Heart left ventricle (tissue), 16 donors: ENCODE measurements around the gene SUMO3. TPM values are rescaled to one million over a fixed set of nuclear protein-coding genes. Genes with fewer than 3 reads are reported as not detected.

Experiments used
- ATAC-seq, 4 donors: fragments of 200-7000 bp; cut with Tn5 transposase; one replicate each; pipeline ENCODE4 v1.9.1; 2020 to 2022; ENCODE audit warnings: moderate library complexity in 4 of 4, mild to moderate bottlenecking in 3 of 4, moderate number of reproducible peaks in 1 of 4
- DNase-seq, 5 donors: peaks; one replicate each; pipeline ENCODE4 v3.0.0-alpha.2; 2020
- H3K27ac ChIP-seq, 12 donors: fragments of 200-600 bp; sonication (generic) in 4 of 12; one replicate each; pipeline versions ENCODE4 v1.5.0 to v1.8.0; 2016 to 2022; ENCODE audit warnings: mild to moderate bottlenecking in 2 of 12
- H3K27me3 ChIP-seq, 9 donors: fragments of 200-600 bp; sonication (generic) in 2 of 9; one replicate each; pipeline versions ENCODE4 v1.5.1 to v1.8.0; 2016 to 2022; ENCODE audit warnings: mild to moderate bottlenecking in 3 of 9
- H3K36me3 ChIP-seq, 9 donors: fragments of 200-600 bp; sonication (generic) in 2 of 9; one replicate each; pipeline versions ENCODE4 v1.5.0 to v1.8.0; 2018 to 2022; ENCODE audit warnings: mild to moderate bottlenecking in 2 of 9
- H3K4me1 ChIP-seq, 12 donors: fragments of 200-600 bp; sonication (generic) in 4 of 12; one replicate each; pipeline versions ENCODE4 v1.5.0 to v1.8.0; 2016 to 2022; ENCODE audit warnings: mild to moderate bottlenecking in 3 of 12
- H3K4me3 ChIP-seq, 12 donors: fragments of 200-600 bp; sonication (generic) in 4 of 12; one replicate each; pipeline versions ENCODE4 v1.5.0 to v1.8.0; 2017 to 2022; ENCODE audit warnings: mild to moderate bottlenecking in 9 of 12, moderate library complexity in 4 of 12
- H3K9me3 ChIP-seq, 12 donors: fragments of 200-600 bp; sonication (generic) in 4 of 12; one replicate each; pipeline versions ENCODE4 v1.5.0 to v1.8.0; 2016 to 2022; ENCODE audit warnings: mild to moderate bottlenecking in 1 of 12
- POLR2A ChIP-seq, 2 donors: fragments of 450-650 bp; IDR thresholded peaks; one replicate each; pipeline ENCODE4 v1.6.1; 2017; ENCODE audit warnings: antibody characterized with exemption in 2 of 2, mild to moderate bottlenecking in 2 of 2, moderate library complexity in 2 of 2
- WGBS, 4 donors: extraction: QIAGEN DNeasy Blood & Tissue Kit in 2 of 4; methylation state at CpG; one replicate each; pipeline versions ENCODE4 v1.1.5 to v1.1.7; 2013 to 2018; 5-methylcytosine and 5-hydroxymethylcytosine counted together
- intact Hi-C, 10 donors: fragments of 100-400 bp; cut with DNase I; formaldehyde crosslinking; loops; one replicate each; pipeline versions ENCODE4 v1.11.1 to v1.14.2; 2022
- polyA plus RNA-seq, 2 donors: library from polyadenylated mRNA; stranded (reverse); fragments of 200-250 nt; gene quantifications; one replicate each; pipeline ENCODE4 v1.2.3, GENCODE V29; 2013
- total RNA-seq, 9 donors: library from RNA; depleted of rRNA in 2 of 9; stranded (reverse); fragments of >200 nt in 2 of 9; fragmentation: NEBNext Ultra II Directional in 3 of 9; extraction: Animal tissue kit (Norgen Biotek cat#: 25700) in 3 of 9; gene quantifications; one replicate each; pipeline versions ENCODE4 v1.1.0 to v1.2.4, GENCODE V29; 2016 to 2023
- TF ChIP-seq, protein P1 (sequence below), 12 donors: fragments of 200-600 bp; sonication (generic) in 4 of 12; IDR thresholded peaks; one replicate each; pipeline versions ENCODE4 v1.5.0 to v1.8.0; 2018 to 2022; ENCODE audit warnings: antibody characterized with exemption in 12 of 12, mild to moderate bottlenecking in 5 of 12
- donor health status: ischemic (EF 13 %, LVEDD 7.1; RV severe dilation, severe dysfunction).
- donor health status: healthy with polysubstance abuse.
- donor health status: DM: no; HTN: yes; CAD: no.
- donor health status: DM: no; HTN: no; CAD: no.
- donor health status: ischemic (EF 25% LVEDD 6.9; RV normal size, moderate dysfunction).
- donor health status: ischemic (EF 25% LVEDD 5.7; RV mildly dilated, moderate dysfunction).
- donor health status: healthy.
- donor health status: DM: yes; HTN: yes; CAD: no.
- donor health status: ischemic (EF 35%, LVEDD 5.7; RV mildly dilated, moderate dysfunction).
- donor health status: nonischemic (EF 11% LVEDD 7.7; RV severe dilation, severe dysfunction).
- donor health status: DM: yes; HTN: yes; CAD: no.
- donor health status: PGD.
- donor health status: ischemic (EF 29% LVEDD 5.4; RV normal size, mild dysfunction).
- donor health status: nonischemic (EF 23%, LVEDD 6.1; RV moderate dilation, normal function).

Gene SUMO3
- total and polyA plus RNA-seq, 11 donors = 22.0 to 108 (median 78.1) TPM

DNA sequence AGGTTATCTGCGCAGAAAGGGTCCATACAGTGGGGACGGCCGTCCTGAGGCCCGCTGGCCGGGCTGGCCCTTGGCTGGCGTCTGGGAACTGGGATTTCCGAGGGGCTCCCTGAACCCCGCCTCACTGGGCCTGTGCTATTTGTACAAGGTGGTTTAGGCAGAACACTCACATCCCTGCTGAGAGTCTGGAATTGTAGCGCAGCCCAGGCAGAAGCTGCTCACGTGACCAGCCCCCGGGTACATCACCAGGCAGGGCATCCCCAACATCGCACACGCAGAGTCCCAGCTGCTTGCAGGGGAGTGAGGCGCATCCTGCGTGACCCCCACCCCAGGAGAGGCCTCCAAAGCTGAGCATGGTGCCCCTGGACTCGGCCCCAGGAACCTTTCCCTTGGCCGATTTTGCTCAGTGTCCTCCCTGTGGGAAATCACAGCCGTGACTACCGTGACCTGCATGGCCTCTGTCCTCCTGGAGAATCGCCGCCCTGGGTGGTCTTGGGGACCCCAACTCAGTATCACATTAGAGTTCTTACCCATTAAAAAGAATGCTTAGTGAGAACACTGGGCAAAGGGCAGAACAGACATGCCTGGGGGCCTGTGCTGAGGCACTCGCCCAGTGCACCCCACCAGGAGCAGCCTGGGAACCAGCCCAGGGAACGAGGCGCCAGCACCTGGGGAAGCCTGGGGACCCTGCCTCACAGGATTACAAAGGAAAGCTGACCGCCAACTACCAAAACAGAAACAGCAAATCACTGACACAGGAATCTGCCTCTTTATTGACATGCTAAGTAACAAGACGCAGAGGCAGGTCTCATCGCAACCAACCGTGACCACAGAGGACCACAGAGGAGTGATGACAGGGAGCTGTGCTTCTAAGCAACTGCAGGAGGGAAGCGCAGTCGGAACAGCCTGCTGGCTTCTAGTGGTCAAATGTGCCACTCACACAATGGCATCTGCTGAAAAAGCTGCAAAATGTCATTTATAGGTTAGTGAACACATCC lies 49.7 kb downstream of the SUMO3 start:
- ATAC-seq = no peak
- 88 to 93% (median 90%) methylated on average over 30 of the region's 30 CpGs for WGBS, 4 donors
- Histone ChIP-seq H3K36me3 (peaks cover 0 to 47% (median 39%) of the 10 kb centered on the region in 9 donors), H3K4me1 (peaks cover 0 to 7% (median 0%) of the 10 kb centered on the region in 12 donors), H3K27ac (no peak overlapping the region), H3K27me3 (no peaks in the 10 kb centered on the region), H3K9me3 (no peaks in the 10 kb centered on the region), H3K4me3 (no peak overlapping the region)
- TF ChIP-seq, protein P1, sequence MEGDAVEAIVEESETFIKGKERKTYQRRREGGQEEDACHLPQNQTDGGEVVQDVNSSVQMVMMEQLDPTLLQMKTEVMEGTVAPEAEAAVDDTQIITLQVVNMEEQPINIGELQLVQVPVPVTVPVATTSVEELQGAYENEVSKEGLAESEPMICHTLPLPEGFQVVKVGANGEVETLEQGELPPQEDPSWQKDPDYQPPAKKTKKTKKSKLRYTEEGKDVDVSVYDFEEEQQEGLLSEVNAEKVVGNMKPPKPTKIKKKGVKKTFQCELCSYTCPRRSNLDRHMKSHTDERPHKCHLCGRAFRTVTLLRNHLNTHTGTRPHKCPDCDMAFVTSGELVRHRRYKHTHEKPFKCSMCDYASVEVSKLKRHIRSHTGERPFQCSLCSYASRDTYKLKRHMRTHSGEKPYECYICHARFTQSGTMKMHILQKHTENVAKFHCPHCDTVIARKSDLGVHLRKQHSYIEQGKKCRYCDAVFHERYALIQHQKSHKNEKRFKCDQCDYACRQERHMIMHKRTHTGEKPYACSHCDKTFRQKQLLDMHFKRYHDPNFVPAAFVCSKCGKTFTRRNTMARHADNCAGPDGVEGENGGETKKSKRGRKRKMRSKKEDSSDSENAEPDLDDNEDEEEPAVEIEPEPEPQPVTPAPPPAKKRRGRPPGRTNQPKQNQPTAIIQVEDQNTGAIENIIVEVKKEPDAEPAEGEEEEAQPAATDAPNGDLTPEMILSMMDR (IDR thresholded peaks at IDR 0.05) = no peak
- TF ChIP-seq POLR2A (IDR thresholded peaks at IDR 0.05) = no peak
- DNase-seq = no peak
- intact Hi-C loops = no loop called here

DNA sequence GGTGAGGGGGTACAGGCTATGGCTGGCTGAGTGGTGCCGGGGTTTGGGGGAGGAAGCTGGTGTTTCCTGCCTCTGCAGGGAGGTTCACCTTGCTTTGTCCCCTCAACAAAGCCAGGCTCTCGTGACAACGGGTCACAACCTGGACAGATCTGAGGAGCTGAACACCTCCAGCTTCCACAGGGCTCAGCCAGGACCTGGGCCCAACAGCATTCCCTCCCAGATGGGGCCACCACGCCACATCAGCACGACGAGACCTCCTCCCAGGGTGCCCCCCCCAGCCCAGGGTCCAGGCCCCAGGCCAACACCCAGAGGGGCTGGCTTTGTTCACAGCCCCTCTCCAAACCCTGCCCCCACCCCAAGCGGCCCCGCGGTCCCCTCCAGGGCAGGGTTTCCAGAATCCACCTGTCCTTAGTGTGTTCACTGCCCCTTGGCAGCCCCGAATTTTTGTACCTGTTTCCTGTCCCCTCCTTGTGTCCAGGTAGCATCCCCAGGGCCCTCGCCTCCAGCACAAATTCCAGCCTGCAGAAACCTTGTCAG lies 51.0 kb downstream of the SUMO3 start:
- Histone ChIP-seq H3K4me1 (peaks cover 0 to 7% (median 0%) of the 10 kb centered on the region in 12 donors), H3K4me3 (no peak overlapping the region), H3K36me3 (peaks cover 0 to 36% (median 29%) of the 10 kb centered on the region in 9 donors), H3K27ac (no peak overlapping the region), H3K27me3 (no peaks in the 10 kb centered on the region), H3K9me3 (no peaks in the 10 kb centered on the region)
- TF ChIP-seq, protein P1 (IDR thresholded peaks at IDR 0.05) = no peak
- TF ChIP-seq POLR2A (IDR thresholded peaks at IDR 0.05) = no peak
- DNase-seq = peak in 1 of 5 donors; percentile 37
- no peak for ATAC-seq
- WGBS, 4 donors = 69 to 91% (median 75%) methylated on average over 8 to 11 of the region's 11 CpGs
- intact Hi-C loops = no loop called here

GRCh38 chr21:44766014-44766817 lies 51.6 kb downstream of the SUMO3 start:
- Histone ChIP-seq H3K4me3 (no peak overlapping the region), H3K27ac (no peak overlapping the region), H3K4me1 (peaks cover 0 to 7% (median 0%) of the 10 kb centered on the region in 12 donors), H3K9me3 (no peaks in the 10 kb centered on the region), H3K27me3 (no peaks in the 10 kb centered on the region), H3K36me3 (peaks cover 0 to 29% (median 23%) of the 10 kb centered on the region in 9 donors)
- TF ChIP-seq, protein P1 (IDR thresholded peaks at IDR 0.05) = no peak
- no peak for TF ChIP-seq POLR2A (IDR thresholded peaks at IDR 0.05)
- ATAC-seq (peak in 2 of 4 donors; percentile 8 to 23), DNase-seq (peak in 1 of 5 donors; percentile 32)
- 83 to 86% (median 85%) methylated on average over 23 to 24 of the region's 24 CpGs for WGBS, 4 donors
- intact Hi-C loops = no loop called here
